GM19035 (cell line): ENCODE results near the gene EIF5.

Experiments
- ATAC-seq: cut with Tn5 transposase; IDR thresholded peaks from one replicate; pipeline ENCODE4 v1.9.1; 2021; ENCODE audit not compliant: unreplicated experiment

Gene EIF5

DNA sequence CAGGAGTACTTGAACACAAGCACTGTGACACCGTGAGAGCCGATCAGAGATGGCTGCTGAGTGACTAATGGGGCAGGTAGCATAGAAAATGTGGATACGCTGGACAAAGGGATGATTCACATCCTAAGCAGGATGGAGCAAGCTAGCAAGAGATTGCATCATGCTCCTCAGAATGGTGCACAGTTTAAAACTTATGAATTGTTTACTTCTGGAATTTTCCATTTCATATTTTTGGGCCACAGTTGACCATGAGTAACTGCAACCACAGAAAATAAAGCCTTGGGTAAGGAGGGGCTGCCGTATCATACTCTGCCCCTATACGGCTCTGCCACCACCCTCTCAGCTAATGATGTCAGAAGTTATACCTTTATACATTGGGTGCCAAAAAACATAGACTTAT, 27.8 kb downstream of the EIF5 start:
- no peak for ATAC-seq

DNA sequence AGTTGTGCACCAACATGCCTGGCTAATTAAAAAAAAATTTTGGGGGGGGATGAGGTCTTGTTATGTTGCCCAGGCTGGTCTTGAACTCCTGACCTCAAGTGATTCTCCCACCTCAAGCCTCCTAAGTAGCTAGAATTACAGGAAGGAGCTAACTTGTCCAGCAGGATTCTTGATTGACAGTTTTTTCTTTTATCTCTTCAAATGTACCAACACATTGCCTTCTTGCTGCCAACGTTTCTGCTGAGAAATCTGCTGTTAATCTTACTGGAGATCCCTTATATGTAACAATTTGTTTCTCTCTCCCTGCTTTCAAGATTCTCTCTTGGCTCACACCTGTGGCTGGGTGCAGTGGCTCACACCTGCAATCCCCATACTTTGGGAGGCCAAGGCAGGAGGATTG, 28.7 kb downstream of the EIF5 start:
- ATAC-seq = no peak

DNA sequence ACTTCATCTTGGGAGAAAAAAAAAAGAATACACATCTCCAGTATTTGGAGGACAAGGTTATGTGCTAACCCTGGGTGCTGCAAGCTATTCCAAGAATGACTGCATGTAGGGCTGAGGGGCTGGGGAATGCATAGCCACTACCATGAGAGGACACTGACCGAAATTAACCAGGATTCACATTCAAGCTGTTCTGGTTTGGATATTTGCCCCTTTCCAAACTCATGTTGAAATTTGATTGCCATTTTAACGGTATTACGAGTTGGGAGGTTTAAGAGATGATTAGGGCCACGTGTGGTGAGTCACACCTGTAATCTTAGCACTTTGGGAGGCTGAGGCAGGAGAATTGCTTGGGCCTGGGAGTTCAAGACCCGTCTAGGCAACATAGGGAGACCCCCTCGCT, 32.7 kb downstream of the EIF5 start:
- no peak for ATAC-seq

DNA sequence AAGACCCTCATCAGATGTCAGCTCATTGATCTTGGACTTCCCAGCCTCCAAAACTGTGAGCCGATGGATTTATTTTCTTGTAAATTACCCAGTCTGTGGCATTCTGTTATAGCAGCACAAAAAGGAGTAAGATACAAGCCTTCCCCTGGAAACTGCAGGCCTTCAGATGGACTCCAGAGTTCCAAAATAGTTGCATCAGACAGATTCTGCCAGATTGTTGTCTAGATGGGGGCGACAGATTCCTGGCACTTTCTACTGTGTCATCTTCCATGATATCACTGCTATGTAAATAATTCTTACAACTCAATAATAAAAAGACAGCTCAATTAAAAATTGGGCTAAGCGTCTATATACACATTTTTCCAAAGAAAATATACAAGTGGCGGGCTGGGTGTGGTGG, 34.0 kb downstream of the EIF5 start:
- ATAC-seq = no peak

GRCh38 chr14:103370087-103370486, 36.0 kb downstream of the EIF5 start:
- ATAC-seq = no peak

- ATAC-seq = no peak
Measured at GRCh38 chr14:103372017-103372416, 38.0 kb downstream of the EIF5 start.

- no peak for ATAC-seq
Measured at GRCh38 chr14:103372552-103373304, 38.7 kb downstream of the EIF5 start.

DNA sequence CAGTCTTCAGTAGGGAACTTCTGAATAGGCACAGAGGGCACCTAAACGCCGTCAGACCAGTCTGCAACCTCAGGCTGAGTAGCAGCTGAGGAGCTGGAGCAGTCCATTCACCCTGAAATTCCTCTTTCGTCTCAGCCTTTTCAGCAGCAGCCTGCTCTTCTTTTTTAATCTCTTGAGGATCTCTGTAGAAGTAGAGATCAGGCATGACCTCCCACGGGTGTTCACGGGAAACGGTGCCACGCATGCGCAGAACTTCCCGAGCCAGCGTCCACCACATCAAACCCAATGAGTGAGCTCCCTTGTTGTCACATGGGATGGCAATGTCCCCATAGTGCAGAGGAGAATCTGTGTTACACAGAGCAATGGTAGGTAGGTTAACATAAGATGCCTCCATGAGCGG, 40.1 kb downstream of the EIF5 start:
- no peak for ATAC-seq

DNA sequence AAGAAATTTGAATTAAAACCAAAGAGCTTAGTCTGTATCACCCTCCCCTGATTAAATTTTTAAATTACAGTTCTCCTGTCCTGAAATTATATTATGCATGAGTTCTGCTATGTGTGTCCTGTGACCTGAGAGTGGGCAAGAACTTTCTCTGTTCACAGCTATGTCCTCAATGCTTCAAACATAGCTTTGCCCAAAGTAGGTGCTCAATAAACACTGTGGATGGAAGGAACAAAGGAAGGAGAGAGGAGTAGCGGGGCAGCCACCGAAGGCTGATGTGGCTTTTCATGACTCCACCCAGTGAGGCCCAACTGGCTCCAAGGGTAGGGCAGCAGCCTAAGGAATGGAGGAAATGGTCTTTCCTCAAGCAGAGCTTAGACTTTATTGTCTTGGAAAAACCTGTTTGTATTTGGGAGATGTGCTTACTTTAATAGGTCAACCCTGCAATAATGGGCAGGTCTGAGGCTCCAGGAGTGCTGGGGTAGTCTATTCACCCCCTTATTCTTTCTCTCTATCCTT, 43.5 kb downstream of the EIF5 start:
- no peak for ATAC-seq

DNA sequence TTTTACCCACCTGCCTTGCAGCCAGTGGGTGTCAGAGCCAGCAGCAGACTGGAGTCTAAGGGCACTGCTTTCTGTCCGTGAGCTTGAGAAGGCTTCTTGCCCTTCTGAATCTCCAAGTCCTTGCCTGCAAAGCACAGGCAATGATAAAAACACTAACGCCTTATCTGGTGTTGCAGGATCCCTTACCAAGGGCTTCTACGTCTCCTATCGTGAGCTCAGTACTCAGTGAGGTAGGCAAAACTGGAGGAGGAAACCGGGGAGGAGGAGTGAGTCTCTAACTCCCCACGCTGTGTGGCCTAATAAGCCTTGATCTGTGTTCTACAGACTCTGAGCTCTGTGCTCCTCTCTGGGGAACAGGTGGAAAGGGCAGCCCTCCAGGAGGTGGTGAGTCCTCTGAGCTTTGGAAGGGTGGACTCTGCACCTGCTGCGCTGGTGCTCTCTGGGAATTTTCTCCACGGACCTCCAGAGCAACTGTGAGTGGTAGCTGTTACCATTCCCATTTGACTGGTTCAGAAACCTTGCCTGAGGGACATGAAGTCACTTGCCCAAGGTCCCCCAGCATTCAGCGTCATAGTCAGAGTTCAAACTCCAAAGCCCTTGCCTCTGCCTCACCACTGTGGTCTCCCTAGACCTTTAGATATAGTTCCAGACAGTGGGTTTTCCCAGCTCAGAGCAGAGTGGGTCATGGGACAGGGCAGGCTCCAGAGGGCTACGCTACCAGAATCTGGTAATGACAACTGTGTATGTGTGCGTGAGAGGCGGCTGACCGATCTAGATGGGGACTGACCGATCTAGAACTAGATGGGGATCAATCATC, 44.2 kb downstream of the EIF5 start:
- no peak for ATAC-seq

DNA sequence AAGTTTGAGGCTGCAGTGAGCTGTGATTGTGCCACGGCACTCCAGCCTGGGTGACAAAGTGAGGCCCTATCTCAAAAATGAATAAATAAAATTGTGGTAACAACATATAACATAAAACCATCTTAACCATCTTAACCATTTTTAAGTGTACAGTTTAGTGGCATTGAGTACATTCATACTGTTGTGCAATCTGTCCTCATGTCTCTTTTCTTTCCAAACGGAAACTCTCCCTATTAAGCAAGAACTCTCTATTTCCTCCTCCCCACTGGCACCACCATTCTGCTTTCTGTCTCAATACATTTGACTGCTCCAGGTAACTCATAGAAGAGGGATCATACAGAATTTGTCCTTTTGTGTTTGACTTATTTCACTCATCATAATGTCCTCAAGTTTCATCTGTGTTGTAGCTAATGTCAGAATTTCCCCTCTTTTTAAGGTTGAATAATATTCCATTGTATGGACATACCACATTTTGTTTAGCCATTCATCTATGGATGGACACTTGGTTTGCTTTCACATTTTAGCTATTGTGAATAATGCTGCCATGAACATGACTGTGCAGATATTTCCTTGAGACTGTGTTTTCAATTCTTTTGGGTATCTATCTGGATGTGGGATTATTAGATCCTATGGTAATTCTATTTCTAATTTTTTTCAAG, 46.8 kb downstream of the EIF5 start:
- ATAC-seq = no peak

DNA sequence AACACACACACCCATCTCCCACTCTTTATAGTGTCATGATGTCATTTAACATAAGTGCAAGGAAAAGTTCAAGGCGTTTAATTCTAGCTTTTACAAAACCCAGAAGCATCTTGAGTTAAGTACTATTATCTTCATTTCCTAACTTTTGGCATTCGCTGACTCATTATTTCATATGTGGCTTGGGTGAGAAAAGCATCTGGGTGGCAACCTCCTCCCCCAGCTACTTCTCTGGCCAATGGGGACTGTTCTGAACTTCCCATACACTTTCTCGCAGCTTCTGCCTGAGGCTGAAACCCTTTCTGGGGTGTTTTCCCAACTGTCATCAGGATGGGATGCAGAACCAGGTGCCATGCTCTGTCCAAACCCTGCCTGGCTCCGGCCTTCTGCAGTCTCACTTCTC, 48.3 kb downstream of the EIF5 start:
- ATAC-seq = no peak

DNA sequence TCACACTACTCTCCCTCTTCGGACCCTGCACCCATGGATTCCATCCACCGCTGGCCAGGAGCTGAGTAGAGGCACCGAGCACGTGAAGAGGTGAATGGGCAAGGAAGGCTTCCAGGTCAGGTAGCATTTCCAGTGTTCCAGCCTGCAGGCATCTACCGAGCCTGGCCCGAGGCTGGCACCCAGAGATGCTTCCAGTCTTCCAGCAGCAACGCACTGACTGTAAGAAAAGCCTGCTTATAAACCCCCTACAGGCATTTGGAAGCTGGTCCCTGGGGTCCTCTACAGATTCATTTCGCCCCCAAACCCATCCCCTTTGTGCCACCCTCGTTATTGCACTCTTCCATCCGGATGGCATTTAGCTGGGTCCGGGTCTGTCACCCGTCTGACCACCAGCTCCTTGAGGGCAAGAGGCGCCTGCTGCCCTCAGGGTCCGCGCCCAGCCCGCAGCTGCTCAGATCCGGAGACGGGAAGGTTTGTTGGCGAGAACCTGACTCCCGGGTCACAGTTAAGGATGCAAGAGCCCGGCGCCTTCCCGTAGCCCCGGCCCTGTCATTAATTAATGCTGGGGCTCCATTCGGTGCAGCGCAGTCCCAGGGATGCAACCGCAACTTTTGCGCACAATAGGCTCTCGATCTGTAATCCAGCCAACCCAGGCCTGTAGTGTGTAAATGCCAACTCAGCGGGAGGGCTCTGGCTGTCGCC, 50.6 kb downstream of the EIF5 start:
- peak; percentile 10 for ATAC-seq

GRCh38 chr14:103385152-103385928, 51.3 kb downstream of the EIF5 start, which contains the start of gene MARK3:
Gene MARK3, plus strand, starts transcription at chr14:103385415. Its CDS starts 615 bp downstream, at chr14:103386030.
- peak; percentile 94 for ATAC-seq

DNA sequence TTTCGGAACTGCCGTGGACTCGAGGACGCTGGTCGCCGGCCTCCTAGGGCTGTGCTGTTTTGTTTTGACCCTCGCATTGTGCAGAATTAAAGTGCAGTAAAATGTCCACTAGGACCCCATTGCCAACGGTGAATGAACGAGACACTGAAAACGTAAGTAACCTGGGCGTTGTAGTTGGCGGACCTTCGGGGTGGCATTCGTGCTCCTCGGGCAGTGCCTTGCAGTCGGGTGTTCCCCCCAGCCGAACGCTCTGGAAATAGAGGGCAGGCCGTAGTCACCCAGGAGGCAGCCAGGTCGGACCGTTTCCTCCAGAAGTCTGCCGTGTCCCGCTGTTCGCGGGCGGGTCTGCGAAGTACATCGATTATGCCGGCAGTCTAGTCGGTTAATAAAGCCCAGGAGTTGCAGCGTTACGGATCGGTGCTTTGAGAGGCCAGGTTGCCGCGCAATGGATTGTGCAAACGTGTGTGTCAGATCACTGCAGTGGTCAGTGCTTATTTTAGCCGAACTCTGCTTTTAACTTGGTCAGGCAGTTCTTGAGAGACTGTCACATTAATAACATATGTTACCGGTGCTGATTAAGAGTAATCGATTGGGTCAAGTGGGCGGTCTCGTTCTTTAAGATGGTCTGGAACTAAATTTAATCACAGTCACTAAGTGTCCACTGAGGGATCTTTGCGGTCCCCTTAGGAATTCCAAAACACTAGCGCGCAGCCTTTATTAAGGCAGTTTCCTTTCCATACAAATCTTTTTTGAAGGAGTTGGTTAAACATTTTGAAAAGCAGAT, 52.1 kb downstream of the EIF5 start:
- peak; percentile 2 for ATAC-seq

- no peak for ATAC-seq
Measured at GRCh38 chr14:103386713-103387329, 52.8 kb downstream of the EIF5 start.

DNA sequence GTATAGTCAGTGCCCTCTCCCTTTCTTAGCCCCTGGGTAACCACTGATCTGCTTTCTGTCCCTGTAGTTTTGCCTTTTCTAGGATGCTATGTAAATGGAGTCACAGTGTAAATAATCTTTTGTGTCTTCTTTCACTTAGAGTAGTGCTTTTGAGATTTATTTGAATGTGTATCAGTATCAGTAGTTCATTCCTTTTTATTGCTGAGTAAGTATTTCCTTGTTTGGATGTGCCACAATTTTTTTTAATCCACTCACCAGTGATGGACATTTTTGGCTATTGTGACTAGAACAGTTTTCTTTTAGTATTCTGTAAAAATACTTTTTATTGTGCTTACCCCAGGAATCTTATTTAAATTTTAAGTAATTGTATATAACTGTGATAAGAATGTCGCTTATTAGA, 54.6 kb downstream of the EIF5 start:
- ATAC-seq = no peak

DNA sequence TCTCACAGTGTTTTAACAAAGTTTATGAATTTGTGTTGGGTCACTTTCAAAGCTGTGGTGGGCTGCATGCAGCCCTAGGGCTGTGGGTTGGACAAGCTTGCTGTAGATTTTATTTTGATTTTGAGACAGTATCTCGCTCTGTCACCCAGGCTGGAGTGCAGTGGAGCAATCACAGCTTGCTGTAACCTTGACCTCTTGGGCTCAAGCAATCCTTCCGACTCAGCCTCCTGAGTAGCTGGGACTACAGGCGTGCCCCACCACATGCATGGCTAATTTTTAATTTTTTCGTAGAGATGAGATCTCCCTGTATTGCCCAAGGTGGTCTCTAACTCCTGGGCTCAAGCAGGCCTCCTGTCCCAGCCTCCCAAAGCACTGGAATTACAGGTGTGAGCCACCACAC, 56.6 kb downstream of the EIF5 start:
- no peak for ATAC-seq

- ATAC-seq = no peak
Measured at GRCh38 chr14:103391048-103391447, 57.0 kb downstream of the EIF5 start.
